Activated gamma-delta T cell treated with anti-CD3 and anti-CD28 coated beads, Interleukin-2, amount 50 U/mL, for 16 hours (primary cell): ENCODE results near the gene SLC13A3.

Source experiments
- DNase-seq: peaks from one replicate; pipeline ENCODE4 v3.0.0-alpha.2; 2020; ENCODE audit warnings: low read depth

Gene SLC13A3

DNA sequence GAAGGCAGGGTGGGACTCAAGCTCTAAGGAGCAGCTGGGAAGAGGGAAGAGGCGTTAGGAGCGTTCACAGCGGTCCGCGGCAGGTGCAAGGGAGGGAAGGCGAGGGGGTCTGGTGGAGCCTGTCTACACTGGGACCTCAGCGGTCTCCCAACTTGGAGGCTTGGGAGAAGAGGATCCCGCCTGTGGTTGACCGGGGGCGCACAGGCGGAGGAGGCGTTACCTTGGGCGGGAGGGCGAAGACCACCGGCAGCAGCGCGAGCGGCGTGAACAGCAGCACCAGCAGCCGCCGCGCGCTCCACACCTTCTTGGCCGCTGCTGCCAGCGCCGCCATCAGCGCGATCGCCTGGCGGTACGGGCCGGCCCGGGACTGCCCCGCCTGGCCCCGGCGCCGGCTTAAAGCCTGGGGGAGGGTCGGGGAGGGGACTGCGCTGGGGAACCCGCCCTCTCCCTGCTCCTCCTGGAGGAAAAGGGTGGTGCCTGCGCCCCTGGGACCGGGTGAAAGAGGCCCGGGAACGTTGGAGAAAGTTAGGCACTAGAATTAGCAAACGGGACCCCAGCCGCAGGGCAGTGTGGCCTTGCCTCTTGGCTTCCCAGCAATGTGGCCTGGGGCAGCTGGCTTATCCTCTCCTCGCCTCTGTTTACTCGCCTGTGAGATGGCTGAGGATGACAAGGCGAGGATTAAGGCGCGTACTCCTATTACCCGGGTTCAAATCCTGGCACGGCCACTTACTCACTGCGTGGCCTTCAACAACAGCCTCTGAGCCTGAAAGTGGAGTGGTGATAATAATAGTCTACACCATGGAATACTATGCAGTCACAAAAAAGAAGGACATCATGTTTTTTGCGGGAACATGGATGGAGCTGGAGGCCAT is at the start of gene SLC13A3:
Gene SLC13A3 (minus strand): TSS at position 369 of the 872 bp plus-strand sequence. CDS start 38 bp downstream, at position 331.
- no peak for DNase-seq

DNA sequence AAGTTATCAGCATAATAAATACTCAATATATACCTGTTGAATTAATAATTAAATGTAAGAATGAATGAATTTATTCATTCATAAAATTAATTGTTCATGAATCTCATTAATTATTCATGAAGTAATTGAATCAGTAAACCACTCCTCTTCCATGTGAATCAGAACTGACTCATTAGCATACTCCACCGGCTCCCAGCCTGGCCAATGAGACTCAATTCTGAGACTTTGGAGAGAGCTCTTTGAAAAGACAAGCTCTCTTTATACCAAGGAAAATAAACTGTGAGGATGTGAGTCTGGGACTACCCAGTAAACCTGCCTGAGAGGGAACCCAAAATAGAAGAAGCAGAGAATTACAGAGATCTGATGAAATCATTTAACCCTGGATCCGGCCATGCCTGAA is 49.8 kb upstream of the SLC13A3 start:
- no peak for DNase-seq

DNA sequence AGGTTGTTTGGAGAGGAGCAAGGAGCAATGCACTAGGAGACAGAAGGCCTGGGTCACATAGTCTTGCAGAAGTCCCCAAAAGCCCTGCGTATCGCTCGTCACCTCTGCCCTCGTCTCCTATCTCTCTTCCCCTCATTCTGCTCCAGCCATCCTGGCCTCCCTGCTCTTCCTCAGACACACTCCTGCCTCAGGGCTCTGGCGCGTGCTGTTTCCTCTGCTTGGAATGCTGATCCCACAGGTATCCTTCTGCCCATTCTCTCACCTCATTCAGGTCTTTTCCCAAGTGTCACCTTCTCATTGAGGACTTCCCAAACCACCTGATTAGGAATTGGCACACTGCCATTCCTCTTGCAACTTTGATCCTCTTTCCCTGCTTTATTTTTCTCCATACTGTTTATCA is 49.2 kb upstream of the SLC13A3 start:
- no peak for DNase-seq

DNA sequence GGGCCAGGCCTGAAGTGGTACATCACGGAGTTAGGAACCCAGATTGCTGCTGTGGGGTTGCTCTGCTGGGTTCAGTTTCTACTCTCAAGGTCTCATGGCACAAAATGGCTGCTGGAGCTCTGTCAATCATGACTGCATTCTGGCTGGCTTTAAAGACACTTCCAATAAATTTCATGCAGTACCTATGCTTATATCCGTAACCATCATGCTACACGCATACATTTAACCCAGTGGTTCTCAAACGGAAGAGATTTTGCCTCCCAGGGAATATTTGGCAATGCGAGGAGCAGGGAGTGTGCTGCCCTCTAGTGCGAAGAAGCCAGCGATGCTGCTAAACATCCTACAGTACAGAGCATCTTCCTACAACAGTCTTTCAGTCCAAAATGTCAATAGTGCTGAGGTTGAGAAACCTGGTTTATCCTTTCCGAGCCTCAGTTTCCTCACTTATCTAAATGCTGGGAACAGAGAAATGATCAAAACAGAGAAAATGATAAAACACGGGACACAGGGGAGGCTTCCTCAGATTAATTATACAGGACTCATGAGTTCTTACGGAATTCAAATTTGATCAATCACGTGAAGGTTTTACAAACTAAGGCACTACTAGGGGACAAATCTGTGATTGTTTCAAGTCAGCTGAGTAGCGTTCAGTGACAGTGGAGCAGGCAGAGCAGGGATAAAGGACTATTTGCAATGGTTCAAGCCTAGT is 48.5 kb upstream of the SLC13A3 start:
- no peak for DNase-seq

- no peak for DNase-seq
Observed at GRCh38 chr20:46698788-46699187, 47.5 kb upstream of the SLC13A3 start.

- DNase-seq: no peak
Observed at GRCh38 chr20:46696791-46697279, 45.6 kb upstream of the SLC13A3 start.

DNA sequence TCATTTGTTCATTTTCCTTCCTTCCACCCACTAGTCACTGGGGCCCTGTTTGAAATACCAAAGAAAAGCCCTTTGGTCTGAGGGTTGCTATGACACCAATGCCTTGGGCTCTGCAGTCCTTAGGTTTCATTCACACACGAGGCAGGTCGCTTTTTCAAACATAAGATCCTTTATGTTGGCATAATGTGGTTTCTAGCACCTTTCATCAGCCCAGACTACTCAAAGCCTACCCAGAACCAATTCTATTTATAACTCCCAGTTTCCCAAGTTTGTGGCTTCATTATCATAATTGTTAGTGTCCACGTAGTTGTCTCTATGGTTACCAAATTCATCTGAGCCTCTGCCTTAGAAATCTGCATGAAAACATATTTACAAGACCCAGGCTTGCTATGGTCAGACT is 44.6 kb upstream of the SLC13A3 start:
- no peak for DNase-seq

DNA sequence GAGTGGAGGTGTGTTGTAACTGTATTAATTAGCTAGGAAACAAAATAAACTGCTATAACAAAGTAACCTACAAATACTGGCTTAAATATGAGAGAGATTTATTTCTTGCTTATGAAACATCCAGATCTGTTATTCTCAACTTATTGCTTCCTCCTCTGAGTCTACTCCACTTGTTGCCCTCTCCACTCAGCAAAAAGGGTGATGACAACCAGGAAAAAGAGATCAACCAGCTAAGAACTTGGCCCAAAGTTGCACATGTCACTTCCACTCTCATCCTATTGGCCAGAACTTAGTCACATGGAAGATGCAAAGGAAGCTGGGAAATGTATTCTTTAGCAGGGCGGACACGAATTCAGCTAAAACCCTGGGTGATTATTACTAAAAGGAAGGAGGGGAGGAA is 43.2 kb upstream of the SLC13A3 start:
- DNase-seq: no peak

DNA sequence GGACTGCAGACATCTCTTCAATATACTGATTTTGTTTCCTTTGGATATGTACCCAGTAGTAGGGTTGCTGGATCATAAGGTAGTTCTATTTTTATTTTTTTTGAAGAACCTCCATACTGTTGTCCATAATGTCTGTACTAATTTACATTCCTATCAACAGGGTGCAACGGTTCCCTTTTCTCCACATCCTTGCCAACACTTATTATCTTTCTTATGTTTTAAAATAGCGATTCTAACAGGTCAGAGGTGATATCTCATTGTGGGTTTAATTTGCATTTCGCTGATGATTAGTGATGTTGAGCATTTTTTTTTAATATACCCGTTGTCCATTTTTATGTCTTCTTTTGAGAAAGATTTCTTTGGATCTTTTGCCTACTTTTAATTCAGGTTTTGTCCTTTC is 39.9 kb upstream of the SLC13A3 start:
- no peak for DNase-seq

DNA sequence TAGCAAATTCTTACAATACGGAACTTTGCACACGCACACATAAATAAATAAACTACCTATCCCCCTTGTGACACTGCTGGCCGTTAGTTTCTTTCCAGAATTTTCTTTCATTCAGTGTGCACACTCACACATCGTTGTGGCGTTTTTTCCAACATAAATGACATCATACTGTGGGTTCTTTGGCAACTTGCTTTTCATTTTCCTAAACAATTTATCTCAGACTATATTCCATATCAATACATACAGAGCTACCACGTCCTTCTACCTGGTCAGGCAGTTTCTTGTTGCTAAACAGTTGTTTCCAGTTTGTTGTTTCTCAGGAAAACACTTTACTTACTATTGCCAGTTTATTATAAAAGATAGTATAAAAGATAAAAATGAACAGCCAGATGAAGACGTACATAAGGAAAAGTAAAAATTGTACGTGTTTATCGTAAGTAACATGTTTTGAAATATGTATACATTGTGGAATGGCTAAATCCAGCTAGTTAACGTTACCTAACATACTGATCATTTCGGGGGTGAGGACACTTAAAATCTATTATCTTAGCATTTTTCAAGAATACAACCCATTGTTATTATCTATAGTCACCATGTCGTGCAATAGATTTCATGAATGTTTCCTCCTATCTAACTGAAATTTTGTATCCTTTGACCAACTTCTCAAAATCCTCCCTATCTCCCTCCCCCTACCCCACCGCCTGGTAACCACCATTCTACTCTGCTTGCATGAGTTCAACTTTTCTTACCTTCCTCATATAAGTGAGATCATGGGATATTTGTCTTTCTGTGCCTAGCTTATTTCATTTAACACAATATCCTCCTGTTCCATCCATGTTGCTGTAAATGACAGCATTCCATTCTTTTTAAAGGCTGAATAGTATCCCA is 39.2 kb upstream of the SLC13A3 start:
- DNase-seq: no peak

- no peak for DNase-seq
Observed at GRCh38 chr20:46689754-46690085, 38.5 kb upstream of the SLC13A3 start.

- DNase-seq: peak; percentile 94
Observed at GRCh38 chr20:46689082-46689753, 38.0 kb upstream of the SLC13A3 start, which contains the start of gene TP53RK. TP53RK (minus strand) TSS chr20:46689444; CDS start chr20:46689414, 30 bp downstream.

DNA sequence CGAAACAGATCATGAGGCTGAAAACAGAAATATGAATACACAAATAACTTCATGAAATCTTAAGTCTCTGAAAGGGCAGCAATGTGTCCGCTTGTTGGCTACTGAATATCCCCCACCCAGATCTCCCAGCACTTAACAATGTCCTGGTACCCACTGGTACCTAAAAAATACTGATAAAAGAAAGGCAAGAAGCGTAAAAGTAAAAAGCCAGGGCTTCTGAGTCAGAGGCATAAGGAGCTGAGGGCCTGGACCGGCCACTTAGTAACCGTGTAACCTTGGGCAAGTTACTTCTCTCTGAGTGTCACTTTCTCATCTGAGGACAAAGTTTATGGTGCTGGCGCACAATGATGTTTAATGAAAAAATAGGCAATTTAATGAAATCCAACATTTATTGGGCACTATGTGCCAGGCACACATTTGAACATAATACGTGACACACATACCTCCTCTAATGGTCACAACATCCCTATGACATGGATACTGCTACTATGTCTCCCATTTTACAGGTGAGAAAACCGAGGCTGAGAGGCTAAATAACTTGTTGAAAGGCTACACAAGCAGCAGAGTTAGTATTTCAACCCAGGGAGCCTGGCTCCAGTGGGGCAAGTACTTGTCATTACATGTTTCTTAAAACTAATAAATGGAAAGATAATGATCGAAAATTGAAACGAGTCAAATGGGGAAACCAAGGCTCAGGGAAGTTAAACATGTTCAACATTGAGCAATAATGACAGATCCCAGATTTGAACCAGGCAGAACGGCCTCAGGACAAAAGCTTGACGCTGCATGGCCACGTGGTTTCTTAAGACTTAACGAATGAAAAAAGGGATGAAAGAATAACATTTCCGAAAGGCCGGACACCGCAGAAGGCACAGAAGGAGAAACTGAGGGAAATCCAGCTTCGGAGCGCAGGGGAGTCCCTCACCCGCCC is 37.2 kb upstream of the SLC13A3 start:
- DNase-seq: no peak

DNA sequence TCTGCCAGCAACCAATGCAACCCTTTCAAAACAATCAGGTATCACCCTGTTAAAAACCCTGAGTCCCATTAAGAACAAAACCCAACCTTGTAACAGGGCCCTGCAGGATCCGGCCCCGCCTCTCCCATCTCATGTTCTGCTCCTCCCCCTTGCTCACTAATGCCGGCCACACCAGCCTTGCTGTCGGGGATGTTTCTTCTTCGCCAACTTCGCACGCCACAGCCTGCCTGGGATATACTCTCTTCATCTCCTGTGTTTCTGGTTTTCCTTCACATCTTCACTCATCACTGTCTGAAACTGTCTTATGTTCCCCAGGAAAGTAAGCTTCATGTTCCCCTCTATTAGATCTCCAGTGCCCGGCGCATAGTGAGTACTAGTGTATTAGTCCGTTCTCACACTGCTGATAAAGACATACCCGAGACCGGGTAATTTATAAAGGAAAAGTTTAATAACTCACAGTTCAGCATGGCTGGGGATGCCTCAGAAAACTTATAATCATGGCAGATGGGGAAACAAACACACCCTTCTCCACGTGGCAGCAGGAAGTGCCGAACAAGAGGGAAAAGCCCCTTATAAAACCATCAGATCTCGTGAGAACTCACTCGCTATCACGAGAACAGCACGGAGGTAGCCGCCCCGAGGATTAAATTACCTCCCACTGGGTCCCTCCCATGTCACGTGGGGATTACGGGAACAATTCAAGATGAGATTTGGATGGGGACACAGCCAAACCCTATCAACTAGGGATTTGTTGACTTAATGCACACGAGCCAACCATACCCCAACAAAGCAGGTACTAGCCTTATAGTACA is 32.9 kb upstream of the SLC13A3 start:
- no peak for DNase-seq

DNA sequence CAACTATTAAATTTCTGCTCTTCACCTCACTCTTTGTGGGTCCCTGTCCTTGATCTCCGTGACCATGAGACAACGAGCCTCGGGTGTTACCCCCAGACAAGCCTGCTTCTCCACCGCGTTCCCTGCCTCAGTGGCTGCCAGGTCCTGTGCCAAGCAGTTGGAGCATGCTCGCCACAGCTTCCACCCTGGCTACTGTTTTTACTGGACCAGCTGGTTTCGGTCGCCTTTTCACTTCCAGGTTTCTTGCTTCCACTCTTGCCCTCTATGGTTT is 32.3 kb upstream of the SLC13A3 start:
- DNase-seq: no peak

DNA sequence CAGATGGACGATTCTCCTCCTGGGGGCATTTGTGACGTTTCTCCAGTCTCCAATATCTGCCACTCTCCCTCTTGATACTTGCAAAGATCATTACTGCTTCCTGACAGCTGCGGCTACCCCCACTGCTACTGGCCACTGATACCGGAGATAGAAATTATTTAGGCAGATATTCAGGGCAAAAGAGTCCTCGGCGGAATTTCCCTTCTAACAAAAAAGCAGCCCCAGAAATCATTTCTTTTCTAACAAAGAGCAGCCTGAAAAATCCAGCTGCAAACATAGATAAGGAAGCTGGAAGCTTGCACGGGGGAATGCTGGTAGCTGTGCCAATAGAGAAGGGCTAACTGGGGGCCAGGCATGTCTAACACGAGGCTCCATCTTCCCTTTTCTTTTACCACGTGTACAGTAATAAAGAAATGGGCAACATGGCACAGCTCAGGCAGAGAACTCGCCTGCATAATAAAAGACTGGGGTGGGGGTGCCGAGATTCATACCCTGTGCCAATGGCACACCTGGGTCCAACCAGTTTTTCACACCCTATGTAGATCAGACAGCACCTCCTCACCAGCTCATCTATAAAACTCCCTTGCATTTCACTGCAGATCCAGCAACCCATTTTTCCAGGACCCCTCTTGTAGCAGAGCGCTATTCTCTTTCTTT is 31.9 kb upstream of the SLC13A3 start:
- no peak for DNase-seq

DNA sequence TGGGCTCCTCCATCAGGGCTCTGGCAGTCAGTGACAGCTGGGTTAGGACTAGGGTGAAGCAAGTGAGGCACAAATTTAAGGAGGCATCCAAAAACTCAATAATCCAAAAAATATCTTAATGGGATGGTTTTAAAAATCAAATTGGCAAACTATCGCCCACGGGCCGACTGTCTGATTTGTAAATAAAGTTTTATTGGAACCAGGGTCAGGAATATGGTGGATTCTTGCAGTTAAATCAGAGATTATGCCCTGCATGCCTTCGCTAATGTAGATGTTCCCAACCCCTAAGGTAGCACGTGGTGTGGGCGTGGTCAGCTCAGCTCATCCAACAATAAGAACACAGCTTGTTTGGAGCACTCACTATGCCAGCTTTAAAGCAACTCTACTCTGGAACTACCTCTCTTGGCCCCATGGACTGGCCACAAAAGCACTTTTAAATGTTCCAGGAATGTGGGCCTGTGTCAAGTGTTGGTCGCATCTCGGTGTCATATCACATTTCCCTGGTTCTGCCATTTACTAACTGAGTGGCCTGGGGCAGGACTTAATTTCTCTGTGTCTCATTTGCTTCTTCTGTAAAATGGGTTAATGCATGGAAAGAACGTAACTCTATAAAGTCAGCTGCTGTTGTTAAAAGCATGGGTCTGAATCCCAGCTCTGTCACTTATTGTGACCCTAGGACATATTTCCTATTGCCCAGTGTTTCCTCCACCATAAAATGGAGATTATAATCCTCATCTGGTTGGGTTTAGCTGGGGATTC is 31.0 kb upstream of the SLC13A3 start:
- DNase-seq: no peak

- DNase-seq: peak; percentile 58
Observed at GRCh38 chr20:46681032-46681854, 30.0 kb upstream of the SLC13A3 start.
